ENCODE results near the gene FAM20A.

The FAM20A gene

DNA sequence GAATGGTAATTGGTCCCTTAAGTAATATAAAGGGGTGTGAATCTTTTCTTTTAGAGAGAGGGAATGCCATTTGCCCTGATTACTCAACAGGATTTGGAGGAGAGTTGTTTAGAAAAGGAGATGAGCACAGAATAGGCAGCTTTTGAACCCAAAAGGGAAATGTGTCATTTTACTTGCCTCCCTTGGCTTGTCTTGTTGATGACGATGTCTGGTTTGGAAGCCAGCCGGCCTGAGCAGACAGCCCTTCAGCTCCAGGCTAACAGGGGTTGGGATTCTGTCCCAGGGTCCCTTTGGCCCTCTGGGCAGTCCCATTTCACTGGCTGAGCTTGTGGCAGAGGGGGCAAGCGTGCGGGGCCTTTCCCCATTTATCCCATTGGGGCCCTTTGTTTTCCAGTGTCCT lies 111.2 kb downstream of the FAM20A start:
- no peak for DNase-seq
